ENCODE results near the gene EIF5B.

EIF5B gene

DNA sequence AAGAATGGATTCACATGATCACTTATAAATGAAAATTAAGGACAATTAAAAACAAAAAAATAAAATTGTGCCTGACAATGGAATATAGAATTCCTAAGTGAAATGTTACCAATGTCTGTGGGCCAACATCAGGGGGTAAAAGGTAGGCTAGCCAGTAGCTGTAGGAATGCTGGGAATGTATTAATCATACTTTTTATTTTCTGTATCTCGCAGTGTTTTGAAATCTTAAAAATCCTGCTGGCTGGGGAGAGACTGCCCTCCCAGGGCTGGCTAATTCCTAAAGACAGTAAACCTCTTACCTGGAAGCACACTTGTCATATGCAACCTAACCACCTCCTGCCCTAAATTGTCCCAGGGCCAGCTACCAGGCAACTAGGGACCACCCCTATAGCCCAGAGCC lies 82.8 kb downstream of the EIF5B start:
- no peak for DNase-seq

- no peak for DNase-seq
Measured at GRCh38 chr2:99420751-99421299, 83.6 kb downstream of the EIF5B start.

GRCh38 chr2:99421469-99421868 lies 84.3 kb downstream of the EIF5B start:
- no peak for DNase-seq

DNA sequence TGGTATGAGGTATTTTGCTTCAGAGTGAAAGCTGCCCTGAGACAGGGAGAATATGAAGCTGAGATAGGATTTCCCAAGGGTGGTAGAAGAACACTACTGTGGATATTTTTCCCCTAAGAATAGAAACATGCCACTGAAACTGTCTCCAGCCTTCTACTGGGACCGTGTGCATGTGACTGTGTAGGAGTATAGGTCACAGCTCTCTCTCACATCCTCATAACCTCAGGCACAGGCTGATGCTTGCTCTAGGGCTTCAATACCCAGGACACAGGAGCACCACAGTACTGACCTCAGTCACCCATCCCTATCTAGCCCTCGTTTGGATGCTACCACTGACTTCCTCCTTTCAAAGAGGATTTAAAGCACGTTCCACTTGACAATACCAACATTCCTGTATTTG lies 85.4 kb downstream of the EIF5B start:
- no peak for DNase-seq

- no peak for DNase-seq
Measured at GRCh38 chr2:99424371-99424770, 87.2 kb downstream of the EIF5B start.

- no peak for DNase-seq
Measured at GRCh38 chr2:99425022-99425421, 87.8 kb downstream of the EIF5B start.

DNA sequence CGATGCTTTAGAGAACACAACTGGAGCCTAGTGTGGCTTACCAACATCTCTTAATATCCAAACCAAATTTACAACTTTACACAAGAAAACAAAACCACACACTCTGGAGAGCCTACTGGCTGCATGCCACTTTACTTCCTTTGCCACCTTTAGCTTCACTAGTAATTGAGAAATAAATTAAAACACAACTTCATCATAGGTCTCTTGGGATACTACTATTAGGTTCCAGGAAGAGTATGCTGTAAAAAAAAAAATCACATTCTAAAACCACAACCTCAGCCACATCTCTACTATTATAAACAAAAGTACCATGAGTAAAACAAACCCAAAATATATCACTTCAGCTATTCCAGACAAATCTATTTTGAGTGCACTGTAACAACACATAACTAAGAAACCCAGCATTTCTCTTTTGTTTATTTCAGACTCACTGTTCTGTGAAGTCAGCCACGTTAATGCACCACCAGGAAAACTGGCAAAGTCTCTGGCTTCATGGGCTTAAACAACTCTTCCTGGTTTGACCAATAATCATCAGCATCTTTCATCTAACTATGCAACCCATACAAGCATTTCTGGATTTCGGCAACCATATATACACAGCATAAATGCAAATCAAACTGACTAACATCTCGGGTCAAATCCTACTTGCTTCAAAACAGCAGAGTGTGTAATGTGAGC lies 93.6 kb downstream of the EIF5B start:
- no peak for DNase-seq

GRCh38 chr2:99431587-99432275 lies 94.5 kb downstream of the EIF5B start:
- DNase-seq = no peak

- no peak for DNase-seq
Measured at GRCh38 chr2:99433340-99433739, 96.2 kb downstream of the EIF5B start.

DNA sequence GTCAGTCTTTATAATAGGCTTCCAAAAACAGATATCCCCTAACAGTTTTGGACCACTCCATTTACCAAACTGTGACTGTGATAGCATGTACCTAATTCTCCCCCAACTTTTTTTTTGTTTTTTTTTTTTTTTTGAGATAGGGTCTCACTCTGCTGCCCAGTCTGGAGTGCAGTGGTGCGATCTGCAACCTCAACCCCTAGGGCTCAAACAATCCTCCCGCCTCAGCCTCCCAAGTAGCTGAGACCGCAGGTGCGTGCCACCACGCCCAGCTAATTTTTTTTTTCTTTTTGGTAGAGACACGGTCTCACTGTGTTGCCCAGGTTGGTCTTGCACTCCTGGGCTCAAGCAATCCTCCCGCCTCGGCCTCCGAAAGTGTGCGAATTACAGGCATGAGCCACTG lies 99.7 kb downstream of the EIF5B start:
- DNase-seq = no peak

- no peak for DNase-seq
Measured at GRCh38 chr2:99439971-99440505, 102.8 kb downstream of the EIF5B start.

- DNase-seq = no peak
Measured at GRCh38 chr2:99442837-99443236, 105.6 kb downstream of the EIF5B start.

DNA sequence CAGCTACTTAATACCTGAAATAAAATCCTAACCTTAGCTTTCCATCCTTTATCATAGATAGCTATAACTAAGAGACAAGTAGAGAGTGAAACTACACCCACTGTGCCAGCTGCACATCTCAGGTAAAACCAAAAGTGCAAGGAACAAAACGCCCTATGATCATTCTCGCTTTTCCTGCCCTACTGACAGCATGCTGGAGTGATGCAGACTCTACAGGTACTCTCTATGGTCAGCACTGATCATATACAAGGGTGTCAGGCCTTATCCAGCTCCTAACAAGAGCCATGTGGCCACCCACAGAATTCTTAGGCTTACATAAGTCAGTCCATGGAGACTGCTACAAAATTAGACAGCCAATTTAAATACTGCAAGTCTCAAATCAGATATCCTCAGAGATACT lies 107.0 kb downstream of the EIF5B start:
- DNase-seq = no peak

GRCh38 chr2:99445065-99445464 lies 107.9 kb downstream of the EIF5B start:
- DNase-seq = no peak

DNA sequence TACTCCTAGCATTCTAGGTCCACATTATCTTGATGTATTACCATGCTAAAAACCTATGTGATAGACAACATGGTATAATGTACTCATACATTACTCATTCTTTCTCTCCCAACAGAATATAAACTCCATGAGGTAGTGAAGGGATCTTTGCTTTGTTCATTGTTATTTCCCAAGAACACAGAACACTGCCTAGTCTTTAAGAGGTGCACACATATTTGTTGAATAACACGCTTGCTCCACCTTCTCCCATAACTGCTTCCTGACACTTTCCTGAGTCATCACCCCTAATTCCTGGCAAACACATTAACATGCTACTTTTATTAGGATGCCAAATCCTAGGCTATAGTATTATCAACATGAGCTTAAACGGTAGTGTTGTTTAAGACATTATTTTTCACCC lies 111.4 kb downstream of the EIF5B start:
- DNase-seq = no peak

- DNase-seq = no peak
Measured at GRCh38 chr2:99450199-99450598, 113.0 kb downstream of the EIF5B start.

Data from NCI-H187 treated with DMSO at 0.1 percent for 48 hours (cell line).